Measurements from ENCODE around the gene NEK4.

NEK4 gene

DNA sequence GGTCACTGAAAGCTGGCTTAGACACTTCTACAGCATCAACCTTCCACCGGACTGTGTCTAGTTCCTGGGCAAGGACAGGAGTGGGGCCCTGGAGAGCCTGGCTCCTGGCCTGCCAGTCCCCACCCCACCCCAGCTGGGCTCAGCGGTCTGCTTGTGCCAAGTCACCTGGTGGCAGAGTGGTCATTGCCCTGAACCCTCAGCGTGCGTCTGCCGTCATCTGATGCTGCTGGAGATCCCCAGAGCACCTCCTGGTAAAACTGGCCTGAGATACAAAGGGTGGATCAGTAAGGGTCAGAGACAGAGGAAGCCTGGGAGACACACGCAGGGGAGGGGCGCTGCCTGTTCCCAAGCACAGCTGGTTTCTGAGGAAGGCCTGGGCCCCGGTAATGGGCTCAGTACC, 43.1 kb upstream of the NEK4 start:
- TF ChIP-seq CTCF (IDR thresholded peaks at IDR 0.05; ENCODE audit: unreplicated experiment in 3 of 3), result no peak
- no peaks in the 10 kb centered on the region for H3K4me1 Mint-ChIP-seq
- H3K4me3 Mint-ChIP-seq, result no peak overlapping the region
- H3K9me3 Mint-ChIP-seq, result no peaks in the 10 kb centered on the region
- H3K27me3 Mint-ChIP-seq (ENCODE audit: low read depth), result no peaks in the 10 kb centered on the region
- H3K27ac Mint-ChIP-seq, result no peak overlapping the region
- H3K36me3 Mint-ChIP-seq (ENCODE audit: low read depth), result no peaks in the 10 kb centered on the region

GRCh38 chr3:52811452-52812011, 40.8 kb upstream of the NEK4 start:
- no peaks in the 10 kb centered on the region for H3K36me3 Mint-ChIP-seq (ENCODE audit: low read depth)
- no peak for TF ChIP-seq CTCF (IDR thresholded peaks at IDR 0.05; ENCODE audit: unreplicated experiment in 3 of 3)
- no peaks in the 10 kb centered on the region for H3K4me1 Mint-ChIP-seq
- H3K27me3 Mint-ChIP-seq (ENCODE audit: low read depth), result no peaks in the 10 kb centered on the region
- no peak overlapping the region for H3K4me3 Mint-ChIP-seq
- no peaks in the 10 kb centered on the region for H3K9me3 Mint-ChIP-seq
- no peak overlapping the region for H3K27ac Mint-ChIP-seq

DNA sequence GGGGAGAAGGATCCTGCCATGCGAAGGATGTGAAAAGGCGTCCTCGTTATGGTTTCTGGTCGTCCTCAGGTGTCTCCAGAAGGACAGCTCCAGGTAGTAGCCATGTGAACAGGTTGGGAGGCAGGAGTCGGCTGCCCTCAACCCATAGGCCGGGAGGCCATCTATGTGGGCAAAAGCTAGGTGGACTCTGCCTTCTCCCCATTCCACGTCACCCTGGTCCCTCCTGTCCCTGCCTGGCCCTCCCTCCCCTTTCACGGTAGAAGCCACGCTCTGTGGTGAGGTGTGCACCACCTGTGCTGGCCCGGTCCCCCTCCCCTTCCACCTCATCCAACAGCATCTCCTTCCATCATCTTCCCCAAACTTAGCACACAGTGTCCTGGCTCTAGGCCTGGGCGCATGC, 40.2 kb upstream of the NEK4 start:
- Mint-ChIP-seq H3K27me3 (ENCODE audit: low read depth) (no peaks in the 10 kb centered on the region), H3K4me3 (no peak overlapping the region), H3K27ac (no peak overlapping the region), H3K9me3 (no peaks in the 10 kb centered on the region), H3K4me1 (no peaks in the 10 kb centered on the region), H3K36me3 (ENCODE audit: low read depth) (no peaks in the 10 kb centered on the region)
- TF ChIP-seq CTCF (IDR thresholded peaks at IDR 0.05; ENCODE audit: unreplicated experiment in 3 of 3), result no peak

- no peak for TF ChIP-seq CTCF (IDR thresholded peaks at IDR 0.05; ENCODE audit: unreplicated experiment in 3 of 3)
- H3K27ac Mint-ChIP-seq, result no peak overlapping the region
- H3K4me1 Mint-ChIP-seq, result no peaks in the 10 kb centered on the region
- no peaks in the 10 kb centered on the region for H3K36me3 Mint-ChIP-seq (ENCODE audit: low read depth)
- no peak overlapping the region for H3K4me3 Mint-ChIP-seq
- no peaks in the 10 kb centered on the region for H3K27me3 Mint-ChIP-seq (ENCODE audit: low read depth)
- no peaks in the 10 kb centered on the region for H3K9me3 Mint-ChIP-seq
These were observed 39.1 kb upstream of the NEK4 start for GRCh38 chr3:52809662-52810377.

- no peaks in the 10 kb centered on the region for H3K36me3 Mint-ChIP-seq (ENCODE audit: low read depth)
- H3K4me3 Mint-ChIP-seq, result no peak overlapping the region
- H3K27me3 Mint-ChIP-seq (ENCODE audit: low read depth), result no peaks in the 10 kb centered on the region
- TF ChIP-seq CTCF (IDR thresholded peaks at IDR 0.05; ENCODE audit: unreplicated experiment in 3 of 3), result no peak
- no peaks in the 10 kb centered on the region for H3K9me3 Mint-ChIP-seq
- H3K27ac Mint-ChIP-seq, result no peak overlapping the region
- H3K4me1 Mint-ChIP-seq, result no peaks in the 10 kb centered on the region
These were observed 38.4 kb upstream of the NEK4 start for GRCh38 chr3:52809149-52809548.

Measured in nephron (organoid).